ENCODE results near the gene ZC3H12A. TPM values are rescaled to one million over a fixed set of nuclear protein-coding genes. Genes with fewer than 3 reads are reported as not detected.

ZC3H12A gene
- total and polyA plus RNA-seq, 11 donors, result 1.8 to 8.5 (median 4.5) TPM

DNA sequence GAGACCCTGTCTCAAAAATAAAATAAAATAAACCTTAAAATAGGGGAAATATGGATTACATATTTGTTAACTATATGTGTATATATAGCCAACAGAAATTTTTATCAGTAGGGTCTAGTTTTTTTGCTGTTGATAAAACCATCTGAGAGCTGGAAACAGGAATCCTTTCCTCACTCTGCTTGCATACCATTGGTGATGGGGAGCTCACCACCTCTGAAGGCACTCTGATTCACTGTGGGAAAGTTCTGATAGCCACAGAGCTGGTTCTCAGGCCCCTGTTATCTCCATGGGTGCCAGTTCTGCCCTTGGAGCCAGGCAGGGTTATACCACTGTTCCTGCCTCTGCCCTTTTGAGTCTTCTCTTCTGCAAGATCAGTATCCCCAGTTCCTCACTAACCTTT is 17.8 kb upstream of the ZC3H12A start:
- ATAC-seq (no peak), DNase-seq (no peak)
- H3K4me1 ChIP-seq, result peaks cover 0 to 10% (median 4%) of the 10 kb centered on the region in 12 donors
- H3K27ac ChIP-seq, result no peak overlapping the region
- H3K36me3 ChIP-seq, result peaks cover 0 to 3% (median 0%) of the 10 kb centered on the region in 9 donors
- peaks cover 0 to under 1% (median 0%) of the 10 kb centered on the region in 9 donors for H3K27me3 ChIP-seq
- H3K9me3 ChIP-seq, result no peaks in the 10 kb centered on the region
- no peak overlapping the region for H3K4me3 ChIP-seq
- TF ChIP-seq, protein P1, sequence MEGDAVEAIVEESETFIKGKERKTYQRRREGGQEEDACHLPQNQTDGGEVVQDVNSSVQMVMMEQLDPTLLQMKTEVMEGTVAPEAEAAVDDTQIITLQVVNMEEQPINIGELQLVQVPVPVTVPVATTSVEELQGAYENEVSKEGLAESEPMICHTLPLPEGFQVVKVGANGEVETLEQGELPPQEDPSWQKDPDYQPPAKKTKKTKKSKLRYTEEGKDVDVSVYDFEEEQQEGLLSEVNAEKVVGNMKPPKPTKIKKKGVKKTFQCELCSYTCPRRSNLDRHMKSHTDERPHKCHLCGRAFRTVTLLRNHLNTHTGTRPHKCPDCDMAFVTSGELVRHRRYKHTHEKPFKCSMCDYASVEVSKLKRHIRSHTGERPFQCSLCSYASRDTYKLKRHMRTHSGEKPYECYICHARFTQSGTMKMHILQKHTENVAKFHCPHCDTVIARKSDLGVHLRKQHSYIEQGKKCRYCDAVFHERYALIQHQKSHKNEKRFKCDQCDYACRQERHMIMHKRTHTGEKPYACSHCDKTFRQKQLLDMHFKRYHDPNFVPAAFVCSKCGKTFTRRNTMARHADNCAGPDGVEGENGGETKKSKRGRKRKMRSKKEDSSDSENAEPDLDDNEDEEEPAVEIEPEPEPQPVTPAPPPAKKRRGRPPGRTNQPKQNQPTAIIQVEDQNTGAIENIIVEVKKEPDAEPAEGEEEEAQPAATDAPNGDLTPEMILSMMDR (IDR thresholded peaks at IDR 0.05), result no peak
- no peak for TF ChIP-seq POLR2A (IDR thresholded peaks at IDR 0.05)
- intact Hi-C loops (cut with DNase I), result loop anchor here in 1 of 10 donors (5.0 kb wide), 1 partner anchor 226 kb away; no protein-coding TSS in a partner anchor

DNA sequence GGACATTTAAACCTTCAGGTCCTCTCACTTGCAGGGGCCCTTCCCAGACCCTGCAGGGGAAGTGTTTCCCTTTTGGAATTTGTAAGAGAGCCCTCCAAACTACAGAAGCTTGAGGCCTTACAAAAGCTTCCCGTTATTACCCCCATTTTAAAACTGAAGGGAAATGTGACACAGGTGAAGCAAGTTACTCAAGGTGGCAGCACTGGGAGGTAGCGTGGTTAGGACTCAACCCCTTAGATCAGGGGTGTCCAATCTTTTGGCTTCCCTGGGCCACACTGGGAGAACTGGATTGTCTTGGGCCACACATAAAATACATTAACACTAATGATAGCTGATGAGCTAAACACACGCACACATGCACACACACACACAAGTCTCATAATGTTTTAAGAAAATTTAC is 15.8 kb upstream of the ZC3H12A start:
- ATAC-seq, result no peak
- Histone ChIP-seq H3K36me3 (peaks cover 0 to 3% (median 0%) of the 10 kb centered on the region in 9 donors), H3K9me3 (no peaks in the 10 kb centered on the region), H3K27ac (no peak overlapping the region), H3K27me3 (no peaks in the 10 kb centered on the region), H3K4me1 (peaks cover 0 to 10% (median 4%) of the 10 kb centered on the region in 12 donors), H3K4me3 (no peak overlapping the region)
- TF ChIP-seq, protein P1 (IDR thresholded peaks at IDR 0.05), result no peak
- no peak for TF ChIP-seq POLR2A (IDR thresholded peaks at IDR 0.05)
- no peak for DNase-seq
- WGBS, 4 donors, result 70 to 83% (median 78%) methylated on average over 3 of the region's 3 CpGs
- intact Hi-C loops (cut with DNase I), result loop anchor here in 1 of 10 donors (5.0 kb wide), 1 partner anchor 224 kb away; no protein-coding TSS in a partner anchor

DNA sequence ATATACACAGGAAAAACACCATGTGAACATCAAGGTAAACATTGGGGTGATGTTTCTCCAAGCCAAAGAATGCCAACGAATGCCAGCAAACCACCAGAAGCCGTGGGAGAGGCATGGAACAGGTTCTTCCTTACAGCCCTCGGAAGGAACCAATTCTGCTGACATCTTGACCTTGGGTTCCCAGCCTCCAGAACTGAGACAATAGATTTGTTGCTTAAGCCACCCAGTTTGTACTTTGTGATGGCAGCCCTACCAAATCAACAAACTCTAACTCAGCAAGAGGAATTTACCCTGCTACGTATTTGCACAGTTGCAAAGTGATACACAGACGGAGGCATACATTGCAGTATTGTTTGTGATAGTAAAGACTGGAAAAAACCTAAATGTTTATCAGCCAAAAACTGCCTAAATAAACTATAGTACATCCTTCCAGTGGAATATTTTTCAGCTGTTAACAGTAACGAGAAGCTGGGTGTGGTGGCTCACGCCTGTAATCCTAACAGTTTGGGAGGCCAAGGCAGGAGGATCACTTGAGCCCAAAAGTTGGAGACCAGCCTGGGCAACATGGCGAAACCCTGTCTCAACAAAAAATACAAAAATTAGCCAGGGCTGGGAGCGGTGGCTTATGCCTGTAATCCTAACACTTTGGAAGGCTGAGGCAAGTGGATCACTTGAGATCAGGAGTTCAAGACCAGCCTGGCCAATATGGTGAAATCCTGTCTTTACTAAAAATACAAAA is 12.5 kb upstream of the ZC3H12A start:
- H3K27ac ChIP-seq, result no peak overlapping the region
- intact Hi-C loops (cut with DNase I), result no loop called here
- H3K4me3 ChIP-seq, result no peak overlapping the region
- DNase-seq (no peak), ATAC-seq (no peak)
- H3K36me3 ChIP-seq, result peaks cover 0 to 3% (median 0%) of the 10 kb centered on the region in 9 donors
- peaks cover 0 to 8% (median 0%) of the 10 kb centered on the region in 12 donors for H3K4me1 ChIP-seq
- no peaks in the 10 kb centered on the region for H3K27me3 ChIP-seq
- no peaks in the 10 kb centered on the region for H3K9me3 ChIP-seq
- WGBS, 4 donors, result 81 to 93% (median 92%) methylated on average over 9 of the region's 9 CpGs
- TF ChIP-seq, protein P1 (IDR thresholded peaks at IDR 0.05), result no peak
- no peak for TF ChIP-seq POLR2A (IDR thresholded peaks at IDR 0.05)

DNA sequence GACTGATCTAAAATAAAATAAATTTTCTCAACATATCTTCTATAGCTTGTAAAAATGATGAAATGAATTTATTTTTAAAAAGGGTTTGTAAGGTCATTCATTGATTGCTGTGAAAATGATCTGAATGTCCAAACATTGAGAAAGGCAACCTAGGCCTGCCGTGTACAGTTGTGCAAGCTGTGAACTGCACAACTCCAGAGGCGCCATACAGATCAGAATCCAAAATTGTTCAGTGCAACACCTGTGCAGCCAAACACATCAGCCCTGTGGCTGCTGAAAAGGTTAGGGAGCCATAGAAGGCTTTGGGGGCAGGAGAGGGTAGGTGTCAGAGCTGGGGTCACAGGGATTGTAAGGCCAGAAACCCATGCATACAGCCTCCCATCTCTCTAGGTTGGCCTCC is 9.9 kb upstream of the ZC3H12A start:
- H3K36me3 ChIP-seq, result peaks cover 0 to 3% (median 0%) of the 10 kb centered on the region in 9 donors
- peaks cover 0 to 8% (median 0%) of the 10 kb centered on the region in 12 donors for H3K4me1 ChIP-seq
- WGBS, 4 donors, result 46 to 98% (median 84%) methylated on average over 2 of the region's 2 CpGs
- DNase-seq (no peak), ATAC-seq (no peak)
- H3K27ac ChIP-seq, result no peak overlapping the region
- TF ChIP-seq POLR2A (IDR thresholded peaks at IDR 0.05), result no peak
- TF ChIP-seq, protein P1 (IDR thresholded peaks at IDR 0.05), result no peak
- H3K27me3 ChIP-seq, result no peaks in the 10 kb centered on the region
- intact Hi-C loops (cut with DNase I), result no loop called here
- no peaks in the 10 kb centered on the region for H3K9me3 ChIP-seq
- no peak overlapping the region for H3K4me3 ChIP-seq
